ENCODE results near the gene ATP9A. TPM values are rescaled to one million over a fixed set of nuclear protein-coding genes. Genes with fewer than 3 reads are reported as not detected.
"Not testable (repeated sequence)": the region's sequence is repeated elsewhere in the genome, so short reads cannot be mapped to it uniquely, and the experiment has no call there.

Gene ATP9A, protein sequence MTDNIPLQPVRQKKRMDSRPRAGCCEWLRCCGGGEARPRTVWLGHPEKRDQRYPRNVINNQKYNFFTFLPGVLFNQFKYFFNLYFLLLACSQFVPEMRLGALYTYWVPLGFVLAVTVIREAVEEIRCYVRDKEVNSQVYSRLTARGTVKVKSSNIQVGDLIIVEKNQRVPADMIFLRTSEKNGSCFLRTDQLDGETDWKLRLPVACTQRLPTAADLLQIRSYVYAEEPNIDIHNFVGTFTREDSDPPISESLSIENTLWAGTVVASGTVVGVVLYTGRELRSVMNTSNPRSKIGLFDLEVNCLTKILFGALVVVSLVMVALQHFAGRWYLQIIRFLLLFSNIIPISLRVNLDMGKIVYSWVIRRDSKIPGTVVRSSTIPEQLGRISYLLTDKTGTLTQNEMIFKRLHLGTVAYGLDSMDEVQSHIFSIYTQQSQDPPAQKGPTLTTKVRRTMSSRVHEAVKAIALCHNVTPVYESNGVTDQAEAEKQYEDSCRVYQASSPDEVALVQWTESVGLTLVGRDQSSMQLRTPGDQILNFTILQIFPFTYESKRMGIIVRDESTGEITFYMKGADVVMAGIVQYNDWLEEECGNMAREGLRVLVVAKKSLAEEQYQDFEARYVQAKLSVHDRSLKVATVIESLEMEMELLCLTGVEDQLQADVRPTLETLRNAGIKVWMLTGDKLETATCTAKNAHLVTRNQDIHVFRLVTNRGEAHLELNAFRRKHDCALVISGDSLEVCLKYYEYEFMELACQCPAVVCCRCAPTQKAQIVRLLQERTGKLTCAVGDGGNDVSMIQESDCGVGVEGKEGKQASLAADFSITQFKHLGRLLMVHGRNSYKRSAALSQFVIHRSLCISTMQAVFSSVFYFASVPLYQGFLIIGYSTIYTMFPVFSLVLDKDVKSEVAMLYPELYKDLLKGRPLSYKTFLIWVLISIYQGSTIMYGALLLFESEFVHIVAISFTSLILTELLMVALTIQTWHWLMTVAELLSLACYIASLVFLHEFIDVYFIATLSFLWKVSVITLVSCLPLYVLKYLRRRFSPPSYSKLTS
- total RNA-seq, result 35.8 TPM

DNA sequence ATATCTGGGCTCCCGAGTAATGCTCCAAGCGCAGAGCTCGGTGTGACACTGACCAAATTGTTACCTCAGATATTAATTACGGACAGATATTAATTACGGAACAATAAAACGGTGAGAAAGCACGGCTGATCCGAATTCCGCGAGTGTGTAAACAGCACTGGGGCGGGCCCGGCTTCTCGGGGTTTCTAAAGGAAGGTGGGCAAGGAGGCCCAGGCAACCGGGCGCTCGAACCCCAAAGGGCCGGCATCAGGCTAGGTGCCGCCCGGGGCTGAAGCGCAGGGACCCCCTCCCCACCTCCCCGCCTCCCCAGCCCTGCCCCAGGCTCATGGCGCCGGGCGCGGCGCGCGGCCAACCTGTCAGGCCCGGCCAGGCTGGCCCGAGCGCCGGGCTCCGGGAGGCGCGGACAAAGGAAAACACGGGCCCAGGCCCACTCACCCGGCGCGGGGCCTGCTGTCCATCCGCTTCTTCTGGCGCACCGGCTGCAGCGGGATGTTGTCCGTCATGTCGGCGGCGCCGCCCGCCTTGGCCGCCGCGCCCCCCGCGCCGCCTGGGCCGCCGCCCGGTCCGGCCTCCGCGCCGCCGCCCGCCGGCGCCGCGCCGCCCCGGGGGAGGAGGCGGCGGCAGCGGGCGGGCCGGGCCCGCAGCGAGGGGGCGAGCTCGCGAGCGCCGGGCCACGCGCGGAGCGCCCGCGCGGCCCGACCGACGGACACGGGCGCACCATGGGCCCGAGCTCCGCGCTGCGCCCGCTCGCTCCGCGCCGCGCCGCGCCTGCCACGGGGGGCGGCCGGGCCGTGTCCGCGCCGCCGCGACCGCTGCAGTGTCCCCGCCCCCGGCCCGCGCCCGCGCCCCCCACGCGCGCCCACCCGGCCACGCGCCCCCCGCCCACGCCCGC is at the start of gene ATP9A:
Gene ATP9A, minus strand, starts transcription at position 524 of the 892 bp plus-strand sequence. Its CDS starts 21 bp downstream, at position 503.
- TF ChIP-seq, protein P1, sequence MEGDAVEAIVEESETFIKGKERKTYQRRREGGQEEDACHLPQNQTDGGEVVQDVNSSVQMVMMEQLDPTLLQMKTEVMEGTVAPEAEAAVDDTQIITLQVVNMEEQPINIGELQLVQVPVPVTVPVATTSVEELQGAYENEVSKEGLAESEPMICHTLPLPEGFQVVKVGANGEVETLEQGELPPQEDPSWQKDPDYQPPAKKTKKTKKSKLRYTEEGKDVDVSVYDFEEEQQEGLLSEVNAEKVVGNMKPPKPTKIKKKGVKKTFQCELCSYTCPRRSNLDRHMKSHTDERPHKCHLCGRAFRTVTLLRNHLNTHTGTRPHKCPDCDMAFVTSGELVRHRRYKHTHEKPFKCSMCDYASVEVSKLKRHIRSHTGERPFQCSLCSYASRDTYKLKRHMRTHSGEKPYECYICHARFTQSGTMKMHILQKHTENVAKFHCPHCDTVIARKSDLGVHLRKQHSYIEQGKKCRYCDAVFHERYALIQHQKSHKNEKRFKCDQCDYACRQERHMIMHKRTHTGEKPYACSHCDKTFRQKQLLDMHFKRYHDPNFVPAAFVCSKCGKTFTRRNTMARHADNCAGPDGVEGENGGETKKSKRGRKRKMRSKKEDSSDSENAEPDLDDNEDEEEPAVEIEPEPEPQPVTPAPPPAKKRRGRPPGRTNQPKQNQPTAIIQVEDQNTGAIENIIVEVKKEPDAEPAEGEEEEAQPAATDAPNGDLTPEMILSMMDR (IDR thresholded peaks at IDR 0.05), result no peak
- Histone ChIP-seq H3K4me1 (peaks cover 13% of the 10 kb centered on the region), H3K9me3 (no peaks in the 10 kb centered on the region), H3K36me3 (no peaks in the 10 kb centered on the region), H3K4me3 (peak within 1 kb of the TSS; percentile 67 to 73), H3K27ac (peak within 1 kb of the TSS; percentile 66), H3K27me3 (no peaks in the 10 kb centered on the region)
- no peak for DNase-seq (ENCODE audit: extremely low spot score in 2 of 2)
- intact Hi-C loops (cut with DNase I), result loop anchor here (10.0 kb wide), 1 partner anchor 123 kb away; no protein-coding TSS in a partner anchor

DNA sequence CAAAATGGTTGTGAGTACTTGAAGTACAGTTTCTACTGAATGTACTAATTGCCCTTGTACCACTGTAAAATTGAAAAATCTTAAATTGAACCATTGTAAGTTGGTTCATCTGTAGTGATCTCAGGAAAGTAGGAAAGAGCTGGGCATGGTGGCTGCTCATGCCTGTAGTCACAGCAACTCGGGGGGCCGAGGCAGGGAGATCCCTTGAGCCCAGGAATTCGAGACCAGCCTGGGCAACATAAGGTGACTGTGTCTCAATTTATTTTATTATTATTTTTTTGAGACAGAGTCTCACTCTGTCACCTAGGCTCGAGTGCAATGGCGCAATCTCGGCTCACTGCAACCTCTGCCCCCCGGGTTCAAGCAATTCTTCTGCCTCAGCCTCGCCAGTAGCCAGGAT is 48.7 kb upstream of the ATP9A start:
- H3K4me1 ChIP-seq; H3K27me3 ChIP-seq; H3K4me3 ChIP-seq; H3K27ac ChIP-seq; H3K9me3 ChIP-seq; H3K36me3 ChIP-seq; intact Hi-C loops (cut with DNase I); DNase-seq (ENCODE audit: extremely low spot score in 2 of 2): not testable (repeated sequence)

DNA sequence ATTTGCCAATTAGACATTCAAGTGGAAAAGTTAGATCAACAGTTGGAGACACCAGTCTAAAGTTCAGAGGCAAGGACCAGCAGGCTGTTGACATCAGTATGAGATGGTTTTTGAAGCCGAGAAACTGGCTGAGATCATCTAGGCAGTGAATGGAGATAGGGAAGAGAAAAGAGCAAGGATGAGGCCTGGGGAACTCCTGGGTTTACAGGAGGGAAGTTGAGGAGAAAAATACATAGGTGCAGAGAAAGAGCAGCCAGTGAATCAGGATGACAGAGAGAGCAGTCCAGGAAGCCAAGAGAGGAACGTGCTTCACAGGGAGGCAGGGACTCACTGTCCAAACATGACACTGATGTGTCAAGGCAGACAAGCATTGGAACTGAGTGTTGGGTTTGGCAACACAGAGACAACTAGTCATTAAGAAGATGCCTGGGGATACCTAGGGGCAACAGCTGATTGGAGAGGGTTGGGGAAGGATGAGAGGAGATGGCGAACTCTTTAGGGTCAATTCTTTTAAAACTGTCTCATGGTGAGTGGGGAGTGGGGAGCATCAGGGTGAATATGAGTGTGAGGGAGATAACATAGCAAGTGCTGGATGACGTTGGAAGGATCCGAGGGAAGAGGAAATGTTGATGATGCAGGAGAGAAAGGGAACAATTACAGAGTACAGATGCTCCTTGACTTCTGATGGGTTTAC is 47.3 kb upstream of the ATP9A start:
- Histone ChIP-seq H3K27me3 (no peaks in the 10 kb centered on the region), H3K9me3 (no peaks in the 10 kb centered on the region), H3K27ac (no peak overlapping the region), H3K4me3 (no peak overlapping the region), H3K4me1 (no peaks in the 10 kb centered on the region), H3K36me3 (no peaks in the 10 kb centered on the region)
- no peak for TF ChIP-seq POLR2A (IDR thresholded peaks at IDR 0.05)
- TF ChIP-seq, protein P1 (IDR thresholded peaks at IDR 0.05), result no peak
- intact Hi-C loops (cut with DNase I), result no loop called here
- DNase-seq (ENCODE audit: extremely low spot score in 2 of 2), result no peak

DNA sequence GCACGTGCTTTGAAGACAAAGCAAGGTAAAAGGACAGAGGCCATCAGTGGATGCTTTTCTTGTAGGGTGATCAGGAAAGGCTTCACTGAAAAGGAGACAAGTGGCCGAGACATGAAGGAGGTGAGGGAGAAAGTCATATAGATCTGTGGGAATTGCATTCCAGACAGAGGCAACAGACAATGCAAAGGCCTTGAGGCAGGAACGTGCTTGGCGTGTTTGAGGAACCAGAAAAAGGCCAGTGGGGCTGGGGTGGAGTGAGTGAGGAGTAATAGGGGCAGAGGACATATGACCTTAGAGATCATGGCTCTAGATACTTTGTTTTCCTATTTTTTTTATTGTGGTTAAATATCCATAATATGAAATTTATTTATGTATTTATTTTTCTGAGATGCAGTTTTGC is 44.7 kb upstream of the ATP9A start:
- no peak for DNase-seq (ENCODE audit: extremely low spot score in 2 of 2)
- TF ChIP-seq, protein P1 (IDR thresholded peaks at IDR 0.05), result no peak
- TF ChIP-seq POLR2A (IDR thresholded peaks at IDR 0.05) (no peak), POLR2AphosphoS5 (IDR thresholded peaks at IDR 0.05; ENCODE audit: insufficient read depth in 1 of 2, low read depth in 1 of 2) (no peak)
- intact Hi-C loops (cut with DNase I), result no loop called here
- Histone ChIP-seq H3K4me3 (no peak overlapping the region), H3K27me3 (no peaks in the 10 kb centered on the region), H3K4me1 (no peaks in the 10 kb centered on the region), H3K9me3 (no peaks in the 10 kb centered on the region), H3K27ac (no peak overlapping the region), H3K36me3 (no peaks in the 10 kb centered on the region)
